SK-N-MC (cell line): ENCODE measurements around the gene C11orf21.
"Not testable (repeated sequence)": the region's sequence is repeated elsewhere in the genome, so short reads cannot be mapped to it uniquely, and the experiment has no call there.

Experiments used
- EZH2 ChIP-seq: fragments of 200-600 bp; sonication (generic); IDR thresholded peaks from one replicate; pipeline ENCODE4 v1.6.1; 2017; ENCODE audit warnings: antibody characterized with exemption
- POLR2AphosphoS5 ChIP-seq: IDR thresholded peaks from 2 replicates; pipeline ENCODE4 v1.6.1; 2012; ENCODE audit warnings: mild to moderate bottlenecking, low read depth, low read length, borderline replicate concordance

- TF ChIP-seq EZH2, POLR2AphosphoS5: not testable (repeated sequence)
Measured at GRCh38 chr11:2332569-2332968, 30.9 kb upstream of the C11orf21 start.
